ENCODE measurements around the gene ADAMTSL5. TPM values are rescaled to one million over a fixed set of nuclear protein-coding genes. Genes with fewer than 3 reads are reported as not detected.
"Not testable (repeated sequence)": the region's sequence is repeated elsewhere in the genome, so short reads cannot be mapped to it uniquely, and the experiment has no call there.

The ADAMTSL5 gene
- total and polyA plus RNA-seq, 2 donors (not counting 1 experiment from before 2014, with no cell fraction given) = 3.1 to 4.7 TPM

DNA sequence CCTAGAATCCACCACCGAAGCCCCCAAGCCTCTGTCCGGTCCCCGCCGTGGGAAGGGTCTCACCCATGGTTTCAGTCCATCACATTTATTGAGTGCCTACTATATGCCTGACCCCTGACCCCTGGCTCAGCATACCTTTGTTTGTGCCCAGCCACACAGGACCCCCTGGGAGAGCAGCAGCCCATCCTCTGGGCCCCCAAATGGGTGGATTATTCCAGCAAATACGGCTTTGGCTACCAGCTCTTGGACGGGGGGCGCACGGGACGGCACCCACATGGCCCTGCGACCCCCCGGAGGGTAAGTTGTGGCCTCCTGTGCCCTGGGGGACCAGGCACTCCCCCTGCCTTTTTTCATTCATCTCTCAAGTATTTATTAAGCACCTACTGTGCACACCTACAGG, 18.8 kb upstream of the ADAMTSL5 start:
- Histone ChIP-seq H3K4me3 (replicated peaks in 1 of 4; ENCODE audit: control extremely low read depth in 1 of 4, insufficient read depth in 1 of 4, low read depth in 3 of 4, low read length in 4 of 4) (no peak overlapping the region), H3K4me1 (ENCODE audit: control insufficient read depth, extremely low read depth, insufficient read depth, low read length) (no peaks in the 10 kb centered on the region), H3K27ac (ENCODE audit: insufficient read depth, low read length) (no peak overlapping the region), H3K36me3 (ENCODE audit: control insufficient read depth, insufficient read depth, low read length) (no peaks in the 10 kb centered on the region), H4K20me1 (ENCODE audit: control insufficient read depth, extremely low read depth, insufficient read depth, low read length) (no peaks in the 10 kb centered on the region), H2AFZ (ENCODE audit: low read length) (no peak overlapping the region), H3K9me3 (ENCODE audit: control insufficient read depth, insufficient read depth, low read depth, low read length) (no peaks in the 10 kb centered on the region), H3K9ac (ENCODE audit: insufficient read depth, low read length) (no peak overlapping the region), H3K79me2 (ENCODE audit: control insufficient read depth, insufficient read depth, low read length) (no peaks in the 10 kb centered on the region), H3K27me3 (ENCODE audit: control insufficient read depth, insufficient read depth, low read length) (no peaks in the 10 kb centered on the region), H3K4me2 (ENCODE audit: extremely low read depth, insufficient read depth, low read length) (no peak overlapping the region)
- DNase-seq (ENCODE audit: low read depth in 2 of 2) = no peak
- TF ChIP-seq CTCF (conservative IDR thresholded peaks at IDR 0.05 in 1 of 2, IDR thresholded peaks at IDR 0.05 in 1 of 2; ENCODE audit: low read depth in 1 of 2, low read length in 2 of 2) = no peak
- no peak for TF ChIP-seq EZH2 (IDR thresholded peaks at IDR 0.05; ENCODE audit: low read length, missing control alignments)

GRCh38 chr19:1530856-1531255, 18.0 kb upstream of the ADAMTSL5 start:
- H3K27me3 ChIP-seq (ENCODE audit: control insufficient read depth, insufficient read depth, low read length); H3K9ac ChIP-seq (ENCODE audit: insufficient read depth, low read length); H3K79me2 ChIP-seq (ENCODE audit: control insufficient read depth, insufficient read depth, low read length); H3K27ac ChIP-seq (ENCODE audit: insufficient read depth, low read length); H2AFZ ChIP-seq (ENCODE audit: low read length); H3K4me2 ChIP-seq (ENCODE audit: extremely low read depth, insufficient read depth, low read length); H3K4me3 ChIP-seq (replicated peaks in 1 of 4; ENCODE audit: control extremely low read depth in 1 of 4, insufficient read depth in 1 of 4, low read depth in 3 of 4, low read length in 4 of 4); H3K36me3 ChIP-seq (ENCODE audit: control insufficient read depth, insufficient read depth, low read length); H3K9me3 ChIP-seq (ENCODE audit: control insufficient read depth, insufficient read depth, low read depth, low read length); DNase-seq (ENCODE audit: low read depth in 2 of 2); H3K4me1 ChIP-seq (ENCODE audit: control insufficient read depth, extremely low read depth, insufficient read depth, low read length); H4K20me1 ChIP-seq (ENCODE audit: control insufficient read depth, extremely low read depth, insufficient read depth, low read length): not testable (repeated sequence)

GRCh38 chr19:1529430-1529816, 16.6 kb upstream of the ADAMTSL5 start:
- DNase-seq (ENCODE audit: low read depth in 2 of 2) = no peak
- H3K27me3 ChIP-seq (ENCODE audit: control insufficient read depth, insufficient read depth, low read length) = peaks cover 9% of the 10 kb centered on the region
- H3K79me2 ChIP-seq (ENCODE audit: control insufficient read depth, insufficient read depth, low read length) = no peaks in the 10 kb centered on the region
- TF ChIP-seq CTCF (conservative IDR thresholded peaks at IDR 0.05 in 1 of 2, IDR thresholded peaks at IDR 0.05 in 1 of 2; ENCODE audit: low read depth in 1 of 2, low read length in 2 of 2) (no peak), EZH2 (IDR thresholded peaks at IDR 0.05; ENCODE audit: low read length, missing control alignments) (no peak)
- no peak overlapping the region for H2AFZ ChIP-seq (ENCODE audit: low read length)
- no peaks in the 10 kb centered on the region for H3K36me3 ChIP-seq (ENCODE audit: control insufficient read depth, insufficient read depth, low read length)
- no peak overlapping the region for H3K4me3 ChIP-seq (replicated peaks in 1 of 4; ENCODE audit: control extremely low read depth in 1 of 4, insufficient read depth in 1 of 4, low read depth in 3 of 4, low read length in 4 of 4)
- H3K27ac ChIP-seq (ENCODE audit: insufficient read depth, low read length) = no peak overlapping the region
- H3K4me2 ChIP-seq (ENCODE audit: extremely low read depth, insufficient read depth, low read length) = no peak overlapping the region
- H3K9ac ChIP-seq (ENCODE audit: insufficient read depth, low read length) = no peak overlapping the region
- no peaks in the 10 kb centered on the region for H3K9me3 ChIP-seq (ENCODE audit: control insufficient read depth, insufficient read depth, low read depth, low read length)
- no peaks in the 10 kb centered on the region for H4K20me1 ChIP-seq (ENCODE audit: control insufficient read depth, extremely low read depth, insufficient read depth, low read length)
- no peaks in the 10 kb centered on the region for H3K4me1 ChIP-seq (ENCODE audit: control insufficient read depth, extremely low read depth, insufficient read depth, low read length)

Measured in fibroblast of lung (primary cell).